ENCODE results near the gene ATOH8. TPM values are rescaled to one million over a fixed set of nuclear protein-coding genes. Genes with fewer than 3 reads are reported as not detected.

ATOH8 gene
- total RNA-seq, 2 donors from 2014 or later: 35.1 to 116 TPM

DNA sequence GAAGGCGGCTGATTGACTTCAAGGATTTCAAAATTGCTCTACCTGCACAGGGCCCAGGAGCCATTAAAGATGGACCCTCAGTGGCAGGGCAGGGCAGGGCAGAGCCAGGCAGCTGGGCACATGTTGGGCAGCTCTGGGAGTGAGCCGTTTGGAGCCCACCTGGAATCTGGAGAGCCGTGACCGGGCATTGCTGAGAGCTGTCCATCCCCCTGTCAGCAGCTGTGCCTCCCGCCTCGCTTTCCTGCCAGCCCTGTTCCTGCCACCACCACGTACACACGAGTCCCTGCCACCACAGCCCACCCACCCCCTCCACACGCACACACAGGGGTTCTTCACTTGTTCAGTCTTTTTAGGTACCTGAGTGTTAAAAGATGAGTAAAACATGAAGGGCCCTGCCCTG lies 22.9 kb downstream of the ATOH8 start:
- Histone ChIP-seq H3K9me3 (no peaks in the 10 kb centered on the region), H3K4me3 (no peak overlapping the region), H3K36me3 (peaks cover 24% of the 10 kb centered on the region), H3K27me3 (no peaks in the 10 kb centered on the region), H3K27ac (peak overlapping the region; percentile 56 to 96), H3K4me1 (peaks cover 0 to 90% of the 10 kb centered on the region in 2 donors)
- no peak for DNase-seq (ENCODE audit: low spot score)
- TF ChIP-seq, protein P1, sequence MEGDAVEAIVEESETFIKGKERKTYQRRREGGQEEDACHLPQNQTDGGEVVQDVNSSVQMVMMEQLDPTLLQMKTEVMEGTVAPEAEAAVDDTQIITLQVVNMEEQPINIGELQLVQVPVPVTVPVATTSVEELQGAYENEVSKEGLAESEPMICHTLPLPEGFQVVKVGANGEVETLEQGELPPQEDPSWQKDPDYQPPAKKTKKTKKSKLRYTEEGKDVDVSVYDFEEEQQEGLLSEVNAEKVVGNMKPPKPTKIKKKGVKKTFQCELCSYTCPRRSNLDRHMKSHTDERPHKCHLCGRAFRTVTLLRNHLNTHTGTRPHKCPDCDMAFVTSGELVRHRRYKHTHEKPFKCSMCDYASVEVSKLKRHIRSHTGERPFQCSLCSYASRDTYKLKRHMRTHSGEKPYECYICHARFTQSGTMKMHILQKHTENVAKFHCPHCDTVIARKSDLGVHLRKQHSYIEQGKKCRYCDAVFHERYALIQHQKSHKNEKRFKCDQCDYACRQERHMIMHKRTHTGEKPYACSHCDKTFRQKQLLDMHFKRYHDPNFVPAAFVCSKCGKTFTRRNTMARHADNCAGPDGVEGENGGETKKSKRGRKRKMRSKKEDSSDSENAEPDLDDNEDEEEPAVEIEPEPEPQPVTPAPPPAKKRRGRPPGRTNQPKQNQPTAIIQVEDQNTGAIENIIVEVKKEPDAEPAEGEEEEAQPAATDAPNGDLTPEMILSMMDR (IDR thresholded peaks at IDR 0.05): no peak

DNA sequence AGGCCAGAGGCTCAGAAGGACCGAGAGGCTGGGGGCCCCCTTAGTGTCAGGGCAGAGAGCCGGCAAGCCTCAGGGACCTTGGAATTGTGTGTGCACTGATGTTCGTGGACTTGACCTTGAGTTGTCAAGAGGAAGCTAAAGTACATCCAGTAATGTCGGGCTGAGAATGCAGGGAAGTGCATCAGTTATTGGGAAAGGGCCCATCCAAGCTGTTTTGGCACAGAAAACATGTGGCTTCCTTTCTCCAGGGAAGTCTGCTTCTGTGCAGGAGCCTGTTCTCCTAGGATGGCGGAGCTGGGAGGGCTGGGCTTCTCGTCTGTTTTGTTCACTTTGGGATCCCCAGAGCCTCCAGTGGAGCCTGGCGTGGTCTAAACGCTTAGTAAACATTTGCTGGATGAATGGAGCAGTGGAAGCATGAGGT lies 23.7 kb downstream of the ATOH8 start:
- peak; percentile 80 for DNase-seq (ENCODE audit: low spot score)
- no peaks in the 10 kb centered on the region for H3K9me3 ChIP-seq
- H3K4me3 ChIP-seq: no peak overlapping the region
- TF ChIP-seq, protein P1 (IDR thresholded peaks at IDR 0.05): no peak
- H3K36me3 ChIP-seq: peaks cover 32% of the 10 kb centered on the region
- peak overlapping the region; percentile 56 to 96 for H3K27ac ChIP-seq
- H3K27me3 ChIP-seq: no peaks in the 10 kb centered on the region
- peaks cover 0 to 85% of the 10 kb centered on the region in 2 donors for H3K4me1 ChIP-seq

DNA sequence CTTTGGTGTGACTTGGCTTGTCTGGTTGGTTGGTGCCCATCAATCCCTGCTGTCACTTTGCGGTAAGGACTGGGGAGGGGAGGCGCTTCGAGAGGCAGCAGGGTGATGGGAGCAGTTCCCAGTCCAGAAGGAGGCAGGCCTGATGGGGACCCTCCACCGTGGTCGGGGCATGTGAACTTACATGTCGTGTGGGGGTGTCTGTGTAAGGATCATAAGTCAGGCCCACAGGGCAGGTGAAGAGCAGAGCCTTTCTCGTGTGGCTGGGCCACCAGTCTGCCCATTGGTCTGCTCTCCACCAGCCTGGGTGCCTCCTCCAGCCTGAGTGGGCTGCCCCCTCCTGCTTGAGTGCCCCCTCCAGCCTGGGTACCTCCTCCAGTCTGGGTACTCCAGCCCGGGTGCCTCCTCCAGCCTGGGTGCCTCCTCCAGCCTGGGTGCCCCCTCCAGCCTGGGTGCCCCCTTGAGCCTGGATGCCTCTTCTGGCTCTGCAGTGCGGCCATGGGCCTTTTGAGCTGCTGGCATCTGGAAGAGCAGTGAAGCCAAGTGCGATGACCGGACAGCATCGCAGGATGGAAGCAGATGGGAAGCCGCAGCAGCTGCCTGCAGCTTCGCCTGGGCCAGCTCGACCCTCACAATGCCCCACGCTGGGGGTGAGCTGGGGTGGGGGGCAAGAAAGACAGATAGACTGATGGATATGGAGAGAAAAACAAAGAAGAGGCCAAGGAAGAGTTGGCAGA lies 25.0 kb downstream of the ATOH8 start:
- Histone ChIP-seq H3K4me1 (peaks cover 0 to 72% of the 10 kb centered on the region in 2 donors), H3K4me3 (no peak overlapping the region), H3K36me3 (peaks cover 38% of the 10 kb centered on the region), H3K27ac (peak overlapping the region in 1 of 2 donors; percentile 15), H3K9me3 (no peaks in the 10 kb centered on the region), H3K27me3 (no peaks in the 10 kb centered on the region)
- TF ChIP-seq, protein P1 (IDR thresholded peaks at IDR 0.05): no peak
- no peak for DNase-seq (ENCODE audit: low spot score)

DNA sequence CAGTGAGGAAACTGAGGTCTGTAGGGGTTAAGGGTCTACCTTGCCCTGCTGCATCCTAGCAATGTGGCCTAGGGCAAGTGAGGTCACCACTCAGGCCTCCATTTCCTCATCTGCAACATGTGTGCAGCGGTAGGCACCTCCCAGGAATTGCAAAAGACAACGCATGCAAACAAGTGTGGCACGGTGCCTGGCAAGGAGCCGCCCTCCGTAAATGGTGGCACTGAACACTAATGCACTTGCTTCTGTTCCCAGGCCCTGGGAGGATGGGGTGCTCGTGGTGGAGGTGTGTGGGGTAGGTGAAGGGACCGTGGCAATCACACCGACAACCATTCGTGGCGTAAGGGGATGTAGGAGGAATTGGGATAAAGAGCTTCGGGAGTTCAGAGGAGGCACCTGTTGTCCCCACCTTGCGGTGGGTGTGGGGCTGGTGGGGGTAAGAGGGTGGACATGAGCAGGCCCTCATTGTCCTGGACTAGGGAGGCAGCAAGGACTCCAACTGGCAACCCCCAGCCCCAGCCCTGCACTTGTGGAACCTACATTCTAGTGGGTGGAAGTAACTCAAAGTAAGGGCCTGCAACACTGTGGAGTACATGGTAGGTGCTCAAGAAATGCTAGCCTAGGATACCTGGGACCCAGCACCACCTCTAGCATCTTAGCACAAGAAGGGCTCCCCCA lies 26.0 kb downstream of the ATOH8 start:
- no peaks in the 10 kb centered on the region for H3K9me3 ChIP-seq
- peaks cover 0 to 65% of the 10 kb centered on the region in 2 donors for H3K4me1 ChIP-seq
- H3K4me3 ChIP-seq: no peak overlapping the region
- TF ChIP-seq, protein P1 (IDR thresholded peaks at IDR 0.05): no peak
- H3K27ac ChIP-seq: no peak overlapping the region
- H3K27me3 ChIP-seq: no peaks in the 10 kb centered on the region
- H3K36me3 ChIP-seq: peaks cover 38% of the 10 kb centered on the region
- no peak for DNase-seq (ENCODE audit: low spot score)

DNA sequence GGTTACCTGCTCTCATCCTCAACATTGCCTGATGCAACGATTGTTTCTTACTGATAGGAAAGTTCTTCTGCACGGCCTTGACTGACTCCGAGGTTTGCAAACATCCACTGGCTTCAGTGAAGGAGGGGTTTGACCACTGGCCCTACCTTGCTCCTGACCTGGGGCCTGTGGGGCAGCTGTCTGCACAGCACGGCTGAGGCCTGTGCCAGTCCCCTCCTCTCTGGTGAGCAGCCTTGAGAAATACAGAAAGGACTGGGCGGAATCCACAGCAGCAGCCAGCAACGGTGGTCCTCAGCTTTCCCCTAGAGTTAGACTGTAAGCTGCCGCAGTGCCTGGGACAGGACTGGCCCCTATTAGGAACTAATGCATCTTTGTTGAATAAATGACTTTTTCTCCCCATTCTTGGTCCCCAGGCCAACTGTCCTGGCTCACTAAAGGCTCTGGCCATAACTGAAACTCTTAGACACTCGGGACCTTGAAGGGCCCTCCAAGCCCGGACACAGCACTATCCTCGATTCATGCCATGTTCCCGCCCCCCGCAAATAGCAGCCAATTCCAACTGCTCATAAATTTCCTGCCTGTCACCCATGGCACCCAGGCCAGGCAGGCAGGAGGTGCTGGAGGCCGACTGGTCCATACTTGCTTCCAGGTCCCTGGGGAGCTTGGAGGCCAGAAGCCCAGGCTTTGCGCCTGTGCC lies 26.7 kb downstream of the ATOH8 start:
- TF ChIP-seq, protein P1 (IDR thresholded peaks at IDR 0.05): no peak
- Histone ChIP-seq H3K4me3 (no peak overlapping the region), H3K9me3 (no peaks in the 10 kb centered on the region), H3K36me3 (peaks cover 39% of the 10 kb centered on the region), H3K4me1 (peaks cover 0 to 65% of the 10 kb centered on the region in 2 donors), H3K27ac (no peak overlapping the region), H3K27me3 (no peaks in the 10 kb centered on the region)
- no peak for DNase-seq (ENCODE audit: low spot score)
